ENCODE measurements around the gene KIF1B. TPM values are rescaled to one million over a fixed set of nuclear protein-coding genes. Genes with fewer than 3 reads are reported as not detected.

Gene KIF1B
- total RNA-seq, 1 experiment from 2014 or later, result 57.7 TPM

DNA sequence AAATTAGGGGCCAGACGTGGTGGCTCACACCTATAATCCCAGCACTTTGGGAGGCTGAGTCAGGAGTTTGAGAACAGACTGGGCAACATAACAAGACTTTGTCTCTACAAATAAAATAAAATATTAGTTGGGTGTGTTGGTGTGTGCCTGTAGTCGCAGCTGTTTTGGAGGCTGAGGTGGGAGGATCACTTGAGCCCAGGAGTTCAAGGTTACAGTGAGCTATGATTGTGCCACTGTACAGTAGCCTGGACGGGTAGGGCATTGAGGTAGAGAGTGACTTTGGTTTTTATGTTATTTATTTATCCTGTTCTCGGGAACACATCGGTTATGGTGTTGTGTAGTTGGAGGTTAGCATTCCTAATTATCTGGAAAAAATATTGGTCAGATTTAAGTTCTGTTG, 19.5 kb downstream of the KIF1B start:
- Histone ChIP-seq H3K4ac (ENCODE audit: low read depth, low read length) (no peak overlapping the region), H2AFZ (ENCODE audit: low read length) (no peak overlapping the region), H3K4me1 (ENCODE audit: insufficient read depth, low read length) (no peaks in the 10 kb centered on the region), H3K18ac (ENCODE audit: insufficient read length, low read depth, low read length) (no peak overlapping the region), H3K27me3 (ENCODE audit: insufficient read depth, low read length) (no peaks in the 10 kb centered on the region), H2BK15ac (ENCODE audit: low read depth, low read length) (no peak overlapping the region), H3K79me1 (ENCODE audit: insufficient read depth, low read depth, low read length, poor library complexity, severe bottlenecking) (peaks cover 8% of the 10 kb centered on the region), H3K56ac (ENCODE audit: insufficient read length, low read depth, low read length) (no peak overlapping the region), H2BK20ac (ENCODE audit: low read depth, low read length, poor library complexity, severe bottlenecking) (no peak overlapping the region), H2BK12ac (ENCODE audit: insufficient read length, low read depth, low read length) (no peak overlapping the region), H4K91ac (ENCODE audit: insufficient read length, low read depth, low read length) (no peak overlapping the region), H4K8ac (replicated peaks; ENCODE audit: insufficient read length, low read depth, low read length) (no peak overlapping the region), H2BK5ac (ENCODE audit: insufficient read length, low read length) (no peak overlapping the region), H2AK5ac (ENCODE audit: insufficient read length, low read length) (no peak overlapping the region), H3K79me2 (ENCODE audit: insufficient read depth, low read length) (peaks cover 11% of the 10 kb centered on the region; the same call in 1 of the 2 replicates), H3K9ac (ENCODE audit: extremely low read depth, insufficient read length, low read length) (no peak overlapping the region), H3K23ac (ENCODE audit: insufficient read length, low read depth, low read length) (no peak overlapping the region), H3K4me2 (ENCODE audit: insufficient read depth, insufficient read length, low read length) (no peak overlapping the region), H3T11ph (ENCODE audit: low read length) (no peak overlapping the region), H4K20me1 (ENCODE audit: control insufficient read depth, insufficient read depth, insufficient read length) (no peaks in the 10 kb centered on the region), H3K14ac (ENCODE audit: insufficient read depth, low read length) (no peak overlapping the region), H3K9me3 (ENCODE audit: control insufficient read depth, low read depth, low read length) (no peaks in the 10 kb centered on the region), H2BK120ac (ENCODE audit: low read depth, low read length, poor library complexity, severe bottlenecking) (no peak overlapping the region), H4K5ac (ENCODE audit: insufficient read length, low read depth, low read length) (no peak overlapping the region), H3K27ac (ENCODE audit: insufficient read length, low read depth, low read length) (no peak overlapping the region), H3K23me2 (ENCODE audit: insufficient read length, low read depth, low read length, poor library complexity, severe bottlenecking) (no peaks in the 10 kb centered on the region)
- Mint-ChIP-seq H3K9me3 (0 out of 5 replicates have a peak, but pooled peaks cover 0 to 3% of the 10 kb centered on the region in 2 experiments), H3K27me3 (ENCODE audit: low read depth) (no peaks in the 10 kb centered on the region), H3K36me3 (ENCODE audit: insufficient read depth in 1 of 3, low read depth in 3 of 3) (peaks cover 4 to 8% (median 6%) of the 10 kb centered on the region in 3 experiments; a peak in 3 of 7 replicates), H3K4me3 (no peak overlapping the region), H3K4me1 (peaks cover 10% of the 10 kb centered on the region in 2 experiments), H3K27ac (no peak overlapping the region; a peak in 1 of 7 replicates)
- TF ChIP-seq, protein P1, sequence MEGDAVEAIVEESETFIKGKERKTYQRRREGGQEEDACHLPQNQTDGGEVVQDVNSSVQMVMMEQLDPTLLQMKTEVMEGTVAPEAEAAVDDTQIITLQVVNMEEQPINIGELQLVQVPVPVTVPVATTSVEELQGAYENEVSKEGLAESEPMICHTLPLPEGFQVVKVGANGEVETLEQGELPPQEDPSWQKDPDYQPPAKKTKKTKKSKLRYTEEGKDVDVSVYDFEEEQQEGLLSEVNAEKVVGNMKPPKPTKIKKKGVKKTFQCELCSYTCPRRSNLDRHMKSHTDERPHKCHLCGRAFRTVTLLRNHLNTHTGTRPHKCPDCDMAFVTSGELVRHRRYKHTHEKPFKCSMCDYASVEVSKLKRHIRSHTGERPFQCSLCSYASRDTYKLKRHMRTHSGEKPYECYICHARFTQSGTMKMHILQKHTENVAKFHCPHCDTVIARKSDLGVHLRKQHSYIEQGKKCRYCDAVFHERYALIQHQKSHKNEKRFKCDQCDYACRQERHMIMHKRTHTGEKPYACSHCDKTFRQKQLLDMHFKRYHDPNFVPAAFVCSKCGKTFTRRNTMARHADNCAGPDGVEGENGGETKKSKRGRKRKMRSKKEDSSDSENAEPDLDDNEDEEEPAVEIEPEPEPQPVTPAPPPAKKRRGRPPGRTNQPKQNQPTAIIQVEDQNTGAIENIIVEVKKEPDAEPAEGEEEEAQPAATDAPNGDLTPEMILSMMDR (conservative IDR thresholded peaks at IDR 0.05), result no peak
- no peak for DNase-seq
- no CpG with 5 or more reads among the region's 5 CpGs for WGBS (ENCODE audit: extremely low coverage, insufficient read length, low lambda C conversion rate)
